Ishikawa (cell line): ENCODE measurements around the gene DUSP7.

ENCODE experiments used
- CEBPB ChIP-seq: IDR thresholded peaks from 2 replicates; pipeline ENCODE4 v1.6.1; 2012
- CREB1 ChIP-seq: IDR thresholded peaks from 2 replicates; pipeline ENCODE4 v1.6.1; 2012; ENCODE audit warnings: low read depth
- EGR1 ChIP-seq: IDR thresholded peaks from 2 replicates; pipeline ENCODE4 v1.6.1; 2012
- EP300 ChIP-seq: IDR thresholded peaks from 2 replicates; pipeline ENCODE4 v1.6.1; 2012; ENCODE audit warnings: borderline replicate concordance
- FOXM1 ChIP-seq: IDR thresholded peaks from 2 replicates; pipeline ENCODE4 v1.6.1; 2012; ENCODE audit warnings: low read depth, borderline replicate concordance
- MAX ChIP-seq: IDR thresholded peaks from 2 replicates; pipeline ENCODE4 v1.6.1; 2012
- NFIC ChIP-seq: IDR thresholded peaks from 2 replicates; pipeline ENCODE4 v1.6.1; 2012
- RAD21 ChIP-seq: IDR thresholded peaks from 2 replicates; pipeline ENCODE4 v1.6.1; 2012; ENCODE audit warnings: low read depth
- REST ChIP-seq: IDR thresholded peaks from 2 replicates; pipeline ENCODE4 v1.6.1; 2012; ENCODE audit warnings: low read depth, mild to moderate bottlenecking
- TCF12 ChIP-seq: IDR thresholded peaks from 2 replicates; pipeline ENCODE4 v1.6.1; 2012; ENCODE audit warnings: low read depth
- TEAD4 ChIP-seq: IDR thresholded peaks from 2 replicates; pipeline ENCODE4 v1.6.1; 2012
- YY1 ChIP-seq: IDR thresholded peaks from 2 replicates; pipeline ENCODE4 v1.6.1; 2012; ENCODE audit warnings: low read depth
- TF ChIP-seq, protein P1 (sequence below): IDR thresholded peaks from 2 replicates; pipeline ENCODE4 v1.6.1; 2012

DNA sequence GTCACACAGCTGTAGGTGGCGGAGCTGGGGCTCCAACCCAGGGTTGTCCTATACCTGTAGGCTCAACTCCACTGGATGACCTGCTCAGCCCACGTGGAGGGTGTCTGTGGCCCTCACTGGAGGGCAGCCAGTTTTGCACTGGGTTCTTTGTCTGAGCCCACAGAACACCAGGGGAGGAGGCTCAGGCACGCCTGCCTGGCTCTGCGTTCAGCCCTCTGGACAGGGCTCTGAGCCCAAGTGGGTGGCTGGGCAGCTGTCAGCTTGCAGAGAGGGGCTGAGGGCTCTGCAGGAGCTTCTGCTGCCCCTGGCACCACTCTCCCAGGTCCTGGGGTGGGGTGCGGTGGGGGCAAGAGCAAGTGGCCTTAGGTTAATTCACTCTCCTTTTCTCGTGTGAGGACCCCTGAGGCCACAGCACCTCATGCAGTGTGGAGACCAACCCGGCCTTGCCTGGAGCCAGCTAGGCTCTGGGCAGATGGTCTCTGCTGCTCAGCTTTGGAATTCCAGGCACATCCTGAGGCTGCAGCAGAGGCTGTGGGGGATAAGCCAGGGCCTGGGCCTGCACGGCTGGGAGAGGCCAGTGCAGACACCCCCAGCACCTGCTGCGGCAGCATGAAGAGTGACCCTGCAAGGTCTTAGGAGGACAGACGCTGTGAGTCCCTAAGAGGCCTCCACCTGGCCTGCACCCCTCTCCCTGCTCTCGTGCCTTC is 23.5 kb downstream of the DUSP7 start:
- TF ChIP-seq EP300 (no peak), REST (no peak), YY1 (no peak), MAX (no peak), EGR1 (no peak), CREB1 (no peak), CEBPB (no peak), FOXM1 (no peak), TEAD4 (no peak), TCF12 (no peak), NFIC (no peak), RAD21 (no peak)
- TF ChIP-seq, protein P1, sequence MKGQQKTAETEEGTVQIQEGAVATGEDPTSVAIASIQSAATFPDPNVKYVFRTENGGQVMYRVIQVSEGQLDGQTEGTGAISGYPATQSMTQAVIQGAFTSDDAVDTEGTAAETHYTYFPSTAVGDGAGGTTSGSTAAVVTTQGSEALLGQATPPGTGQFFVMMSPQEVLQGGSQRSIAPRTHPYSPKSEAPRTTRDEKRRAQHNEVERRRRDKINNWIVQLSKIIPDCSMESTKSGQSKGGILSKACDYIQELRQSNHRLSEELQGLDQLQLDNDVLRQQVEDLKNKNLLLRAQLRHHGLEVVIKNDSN, result no peak
